K562 (cell line): Measurements from ENCODE around the gene PIP5KL1. TPM values are rescaled to one million over a fixed set of nuclear protein-coding genes. Genes with fewer than 3 reads are reported as not detected.
A peak's percentile ranks its signal among the peaks of the same experiment; 100 is the strongest.

Experiments used
- DPF2 ChIP-seq: fragments of 450-650 bp; IDR thresholded peaks from 2 replicates; pipeline ENCODE4 v1.6.1; 2016
- HDAC1 ChIP-seq, 2 experiments: fragments of 450-650 bp; IDR thresholded peaks; 2 replicates each; pipeline ENCODE4 v1.6.1; 2016 to 2017; ENCODE audit warnings: inconsistent platforms in 1 of 2, mild to moderate bottlenecking in 1 of 2, moderate library complexity in 1 of 2
- HDAC3 ChIP-seq: fragments of 450-650 bp; IDR thresholded peaks from 2 replicates; pipeline ENCODE4 v1.6.1; 2018; ENCODE audit warnings: borderline replicate concordance, mild to moderate bottlenecking, moderate library complexity; ENCODE audit not compliant: partially characterized antibody
- KDM2B ChIP-seq: fragments of 250-450 bp; sonication (Bioruptor Pico); IDR thresholded peaks from 2 replicates; pipeline ENCODE4 v1.8.0; 2021; ENCODE audit warnings: mild to moderate bottlenecking, moderate library complexity
- KDM5B ChIP-seq: fragments of 200-600 bp; sonication (generic); IDR thresholded peaks from 2 replicates; pipeline ENCODE4 v1.6.1; 2012; ENCODE audit warnings: low read depth, mild to moderate bottlenecking, moderate library complexity, low read length, control low read depth, inconsistent platforms; ENCODE audit not compliant: insufficient replicate concordance
- KLF1 ChIP-seq: fragments of 450-650 bp; IDR thresholded peaks from 2 replicates; pipeline ENCODE4 v1.6.1; 2016; ENCODE audit warnings: missing genetic modification characterization, missing compliant biosample characterization
- MBD1 ChIP-seq: fragments of 250-450 bp; sonication (Bioruptor Pico); IDR thresholded peaks from 2 replicates; pipeline ENCODE4 v1.8.0; 2022; ENCODE audit warnings: inconsistent platforms
- MECOM ChIP-seq: fragments of 250-450 bp; sonication (Bioruptor Pico); IDR thresholded peaks from 2 replicates; pipeline ENCODE4 v1.8.0; 2022; ENCODE audit warnings: inconsistent platforms
- MTA2 ChIP-seq: fragments of 450-650 bp; IDR thresholded peaks from 2 replicates; pipeline ENCODE4 v1.6.1; 2016; ENCODE audit warnings: low read depth
- MYC ChIP-seq, 2 experiments: fragments of 250-450 bp in 1 of 2; sonication (Bioruptor Pico) in 1 of 2; IDR thresholded peaks; 2 replicates each; pipeline versions ENCODE4 v1.5.1 to v1.6.1; 2012 to 2021; ENCODE audit warnings: low read depth in 2 of 2, borderline replicate concordance in 1 of 2, improper control_type of control experiment in 1 of 2, low read length in 1 of 2, mild to moderate bottlenecking in 1 of 2, moderate library complexity in 1 of 2
- NEUROD1 ChIP-seq: fragments of 150-350 bp; IDR thresholded peaks from 2 replicates; pipeline ENCODE4 v1.6.1; 2014; ENCODE audit warnings: borderline replicate concordance, low read length, low read depth; ENCODE audit not compliant: partially characterized antibody
- POLR2AphosphoS2 ChIP-seq: IDR thresholded peaks from 2 replicates; pipeline ENCODE4 v1.6.1; 2012; ENCODE audit warnings: low read length, improper control_type of control experiment
- POLR2B ChIP-seq: fragments of 450-650 bp; IDR thresholded peaks from 2 replicates; pipeline ENCODE4 v1.6.1; 2018; ENCODE audit warnings: low read depth; ENCODE audit not compliant: partially characterized antibody
- RHOXF2B ChIP-seq: fragments of 250-450 bp; sonication (Bioruptor Pico); conservative IDR thresholded peaks from 2 replicates; pipeline ENCODE4 v1.5.1; 2021
- SMAD3 ChIP-seq: fragments of 450-650 bp; formaldehyde crosslinking; conservative IDR thresholded peaks from 2 replicates; pipeline ENCODE4 v1.4.0; 2020; ENCODE audit warnings: mild to moderate bottlenecking
- SOX6 ChIP-seq: fragments of 450-650 bp; IDR thresholded peaks from 2 replicates; pipeline ENCODE4 v1.6.1; 2014; ENCODE audit warnings: mild to moderate bottlenecking
- TEAD1 ChIP-seq, 2 experiments: fragments of 450-650 bp in 1 of 2; sonication (generic) in 1 of 2; formaldehyde crosslinking; IDR thresholded peaks; 2 replicates each; pipeline versions ENCODE4 v1.4.0 to v1.8.0; 2020 to 2022; ENCODE audit warnings: mild to moderate bottlenecking in 2 of 2, missing genetic modification reagents in 1 of 2
- ZKSCAN1 ChIP-seq: fragments of 150-350 bp; IDR thresholded peaks from 2 replicates; pipeline ENCODE4 v1.6.1; 2016; ENCODE audit warnings: low read depth, low read length
- ZNF134 ChIP-seq: fragments of 250-450 bp; sonication (Bioruptor Pico); conservative IDR thresholded peaks from 2 replicates; pipeline ENCODE4 v1.4.0; 2020
- ZNF311 ChIP-seq: fragments of 250-450 bp; sonication (Bioruptor Pico); IDR thresholded peaks from 2 replicates; pipeline ENCODE4 v1.4.0; 2020; ENCODE audit warnings: mild to moderate bottlenecking, moderate library complexity
- ZNF57 ChIP-seq: fragments of 450-650 bp; formaldehyde crosslinking; IDR thresholded peaks from 2 replicates; pipeline ENCODE4 v1.4.0; 2020; ENCODE audit warnings: mild to moderate bottlenecking, moderate library complexity
- ZNF699 ChIP-seq: fragments of 250-450 bp; sonication (Bioruptor Pico); IDR thresholded peaks from 2 replicates; pipeline ENCODE4 v1.8.0; 2021; ENCODE audit warnings: mild to moderate bottlenecking, moderate library complexity; ENCODE audit not compliant: insufficient replicate concordance
- ZNF778 ChIP-seq: fragments of 450-650 bp; formaldehyde crosslinking; IDR thresholded peaks from 2 replicates; pipeline ENCODE4 v1.4.0; 2020; ENCODE audit warnings: mild to moderate bottlenecking, moderate library complexity
- polyA plus RNA-seq, 8 experiments: library from polyadenylated mRNA; depleted of rRNA in 4 of 8; stranded (reverse) in 5 of 8; unstranded in 3 of 8; fragments of >200 nt; fragmentation: Nextera tagmentation in 2 of 8; fragmentation: Illumina TruSeq in 1 of 8; extraction: Ambion mirVana in 2 of 8; extraction: Trizol in 1 of 8; gene quantifications; 2 replicates each; pipeline versions ENCODE4 v1.2.1 to v1.2.3, GENCODE V29; 2011 to 2014; ENCODE audit warnings: inconsistent platforms in 1 of 8, missing spikeins in 1 of 8
- total RNA-seq, 7 experiments: library from RNA; depleted of rRNA in 6 of 7; stranded (reverse); fragments of >200 nt in 6 of 7; fragmentation: Illumina TruSeq in 2 of 7; extraction: Trizol in 2 of 7; gene quantifications; 2 replicates each; pipeline versions ENCODE4 v1.2.1 to v1.2.3, GENCODE V29; 2011 to 2021; ENCODE audit warnings: low replicate concordance in 1 of 7
- TF ChIP-seq, protein P1 (sequence below), 2 experiments: IDR thresholded peaks; 2 replicates each; pipeline ENCODE4 v1.6.1; 2011; ENCODE audit warnings: borderline replicate concordance in 1 of 2, control low read depth in 1 of 2, low read depth in 1 of 2, low read length in 1 of 2, mild to moderate bottlenecking in 1 of 2, mixed read lengths in 1 of 2, moderate library complexity in 1 of 2; ENCODE audit not compliant: insufficient read depth in 1 of 2, insufficient read length in 1 of 2, poor library complexity in 1 of 2, severe bottlenecking in 1 of 2; ENCODE audit errors: extremely low read depth in 1 of 2
- TF ChIP-seq, protein P2 (sequence below): fragments of 250-450 bp; sonication (Bioruptor Pico); IDR thresholded peaks from 2 replicates; pipeline ENCODE4 v1.5.0; 2021; ENCODE audit warnings: mild to moderate bottlenecking, borderline replicate concordance

PIP5KL1 gene
- total and polyA plus RNA-seq, 9 of the 15 experiments (the other 6 are each of a cell fraction or from before 2014, with no cell fraction given), result 0.18 to 4.8 (median 1.2) TPM

DNA sequence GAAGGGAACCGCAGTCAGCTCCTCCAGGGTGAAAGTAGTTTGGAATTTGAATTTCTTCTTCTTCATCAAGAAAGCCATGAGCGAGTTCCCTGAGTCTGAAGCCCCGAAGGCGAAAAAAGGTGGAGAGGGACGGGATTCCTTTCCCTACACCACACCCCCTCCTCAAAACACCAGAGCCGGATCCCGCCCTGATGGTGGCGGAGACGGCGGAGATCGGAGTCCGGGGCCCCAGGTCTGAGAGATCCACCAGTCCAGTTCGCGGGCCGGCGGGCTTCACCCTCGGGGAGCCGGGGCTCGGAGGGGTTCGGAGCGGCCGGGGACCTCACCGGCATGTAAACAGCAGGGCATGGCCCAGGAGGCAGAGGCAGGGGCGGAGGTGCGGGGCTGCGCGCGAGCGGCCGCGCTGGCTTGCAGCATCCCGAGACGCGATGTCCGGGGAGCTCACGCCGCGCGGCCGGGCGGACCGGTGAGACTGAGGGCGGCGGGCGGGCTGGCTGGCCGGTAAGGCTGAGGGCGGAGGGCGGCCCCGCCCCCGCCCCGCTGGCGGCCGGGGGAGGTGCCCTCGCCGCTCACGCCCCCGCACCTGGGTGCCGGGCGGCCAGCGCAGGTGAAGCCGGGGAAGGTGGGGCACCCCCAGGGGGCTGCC is 49.6 kb upstream of the PIP5KL1 start (continued):
- TF ChIP-seq, protein P1, sequence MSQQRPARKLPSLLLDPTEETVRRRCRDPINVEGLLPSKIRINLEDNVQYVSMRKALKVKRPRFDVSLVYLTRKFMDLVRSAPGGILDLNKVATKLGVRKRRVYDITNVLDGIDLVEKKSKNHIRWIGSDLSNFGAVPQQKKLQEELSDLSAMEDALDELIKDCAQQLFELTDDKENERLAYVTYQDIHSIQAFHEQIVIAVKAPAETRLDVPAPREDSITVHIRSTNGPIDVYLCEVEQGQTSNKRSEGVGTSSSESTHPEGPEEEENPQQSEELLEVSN (IDR thresholded peaks at IDR 0.05; ENCODE audit: borderline replicate concordance in 1 of 2, extremely low read depth in 1 of 2, insufficient read depth in 1 of 2, insufficient read length in 1 of 2, low read depth in 1 of 2, low read length in 1 of 2, poor library complexity in 1 of 2, severe bottlenecking in 1 of 2), result peak in 1 of 2 experiments; percentile 36
- TF ChIP-seq ZKSCAN1, result no peak
- no peak for TF ChIP-seq HDAC1 (IDR thresholded peaks at IDR 0.05)
- TF ChIP-seq SMAD3 (CRISPR knock-in tag), result no peak
- no peak for TF ChIP-seq POLR2B
- TF ChIP-seq RHOXF2B (CRISPR knock-in tag), result no peak
- no peak for TF ChIP-seq ZNF134 (CRISPR knock-in tag)
- no peak for TF ChIP-seq DPF2
- TF ChIP-seq MECOM (CRISPR knock-in tag), result no peak
- TF ChIP-seq ZNF57, result no peak
- no peak for TF ChIP-seq ZNF699 (CRISPR knock-in tag)
- no peak for TF ChIP-seq KLF1
- TF ChIP-seq, protein P2, sequence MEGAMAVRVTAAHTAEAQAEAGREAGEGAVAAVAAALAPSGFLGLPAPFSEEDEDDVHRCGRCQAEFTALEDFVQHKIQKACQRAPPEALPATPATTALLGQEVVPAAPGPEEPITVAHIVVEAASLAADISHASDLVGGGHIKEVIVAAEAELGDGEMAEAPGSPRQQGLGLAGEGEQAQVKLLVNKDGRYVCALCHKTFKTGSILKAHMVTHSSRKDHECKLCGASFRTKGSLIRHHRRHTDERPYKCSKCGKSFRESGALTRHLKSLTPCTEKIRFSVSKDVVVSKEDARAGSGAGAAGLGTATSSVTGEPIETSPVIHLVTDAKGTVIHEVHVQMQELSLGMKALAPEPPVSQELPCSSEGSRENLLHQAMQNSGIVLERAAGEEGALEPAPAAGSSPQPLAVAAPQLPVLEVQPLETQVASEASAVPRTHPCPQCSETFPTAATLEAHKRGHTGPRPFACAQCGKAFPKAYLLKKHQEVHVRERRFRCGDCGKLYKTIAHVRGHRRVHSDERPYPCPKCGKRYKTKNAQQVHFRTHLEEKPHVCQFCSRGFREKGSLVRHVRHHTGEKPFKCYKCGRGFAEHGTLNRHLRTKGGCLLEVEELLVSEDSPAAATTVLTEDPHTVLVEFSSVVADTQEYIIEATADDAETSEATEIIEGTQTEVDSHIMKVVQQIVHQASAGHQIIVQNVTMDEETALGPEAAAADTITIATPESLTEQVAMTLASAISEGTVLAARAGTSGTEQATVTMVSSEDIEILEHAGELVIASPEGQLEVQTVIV (CRISPR knock-in tag), result no peak
- no peak for TF ChIP-seq HDAC3
- no peak for TF ChIP-seq MTA2
- no peak for TF ChIP-seq NEUROD1
- TF ChIP-seq KDM2B (CRISPR knock-in tag), result peak; percentile 95
- no peak for TF ChIP-seq MBD1 (CRISPR knock-in tag)
- no peak for TF ChIP-seq POLR2AphosphoS2
- TF ChIP-seq ZNF778 (CRISPR knock-in tag), result no peak
- TF ChIP-seq TEAD1 (CRISPR knock-in tag; IDR thresholded peaks at IDR 0.05), result no peak
- 0 out of 2 replicates have a peak, but pooled peaks have one; percentile 11 for TF ChIP-seq SOX6
- peak; percentile 19; the same call in 1 of the 2 replicates for TF ChIP-seq MYC (IDR thresholded peaks at IDR 0.05; ENCODE audit: low read depth, low read length)
- no peak for TF ChIP-seq MYC (CRISPR knock-in tag; IDR thresholded peaks at IDR 0.05; ENCODE audit: borderline replicate concordance, low read depth)
- TF ChIP-seq ZNF311 (CRISPR knock-in tag), result no peak
- TF ChIP-seq KDM5B, result peak; percentile 13
